Fibroblast of the aortic adventitia (primary cell): ENCODE measurements around the gene GPC4. TPM values are rescaled to one million over a fixed set of nuclear protein-coding genes. Genes with fewer than 3 reads are reported as not detected.

Experiments
- DNase-seq: peaks from one replicate; pipeline ENCODE4 v3.0.0-alpha.2; 2010; ENCODE audit warnings: low read depth
- H3K4me3 ChIP-seq: 2 replicates; pipeline ENCODE4 v1.5.1; 2011; ENCODE audit warnings: low read depth, mild to moderate bottlenecking, control low read depth, low read length, moderate library complexity
- CTCF ChIP-seq: IDR thresholded peaks from 2 replicates; pipeline ENCODE4 v1.5.1; 2011; ENCODE audit warnings: mild to moderate bottlenecking, low read length, control low read depth, inconsistent platforms; ENCODE audit not compliant: insufficient read depth
- total RNA-seq: library from RNA; depleted of rRNA; stranded (reverse); fragments of >200 nt; gene quantifications from 2 replicates; pipeline ENCODE4 v1.2.3, GENCODE V29; 2012; ENCODE audit warnings: low replicate concordance

GPC4 gene
- total RNA-seq, 1 donor: 0.54 TPM

DNA sequence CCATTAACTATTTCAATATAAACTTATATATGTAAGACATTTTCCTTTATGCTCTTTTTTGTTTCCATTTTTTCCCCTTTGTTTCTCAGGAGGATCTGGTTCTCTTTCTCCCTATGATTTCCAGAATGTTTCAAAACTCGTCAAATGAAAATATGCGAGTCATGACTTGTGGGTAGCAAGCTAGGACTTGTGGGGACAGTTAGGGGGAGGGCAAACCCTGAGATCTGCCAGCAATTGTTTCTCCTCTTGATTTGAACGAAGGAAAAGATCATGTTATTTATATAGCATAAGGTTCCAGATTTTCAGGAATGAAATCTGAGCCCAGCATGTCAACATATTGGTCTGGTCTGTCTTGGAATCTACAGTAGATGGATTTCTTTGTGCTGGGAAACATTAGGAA, 28.9 kb upstream of the GPC4 start:
- no peak overlapping the region for H3K4me3 ChIP-seq
- peak; percentile 11 for DNase-seq
- no peak for TF ChIP-seq CTCF

DNA sequence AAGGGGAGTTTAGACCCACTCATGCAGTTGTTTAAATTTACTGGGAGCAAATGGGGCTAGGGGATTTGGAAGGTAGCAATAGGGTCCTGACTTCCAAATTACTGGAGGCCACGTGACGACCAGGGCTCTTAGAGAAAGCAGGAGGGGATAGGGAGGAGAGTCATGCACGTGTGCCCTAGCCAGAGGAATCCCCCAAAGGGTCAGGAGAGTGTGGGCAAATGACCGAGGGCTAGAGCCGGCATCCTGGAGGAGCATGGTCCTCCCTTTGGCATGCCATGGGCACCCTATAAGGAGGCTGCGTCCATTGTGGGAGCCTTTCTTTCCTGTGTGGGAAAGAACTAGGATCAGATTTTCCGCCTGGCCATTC, 25.5 kb upstream of the GPC4 start:
- TF ChIP-seq CTCF: no peak
- DNase-seq: no peak
- H3K4me3 ChIP-seq: no peak overlapping the region

DNA sequence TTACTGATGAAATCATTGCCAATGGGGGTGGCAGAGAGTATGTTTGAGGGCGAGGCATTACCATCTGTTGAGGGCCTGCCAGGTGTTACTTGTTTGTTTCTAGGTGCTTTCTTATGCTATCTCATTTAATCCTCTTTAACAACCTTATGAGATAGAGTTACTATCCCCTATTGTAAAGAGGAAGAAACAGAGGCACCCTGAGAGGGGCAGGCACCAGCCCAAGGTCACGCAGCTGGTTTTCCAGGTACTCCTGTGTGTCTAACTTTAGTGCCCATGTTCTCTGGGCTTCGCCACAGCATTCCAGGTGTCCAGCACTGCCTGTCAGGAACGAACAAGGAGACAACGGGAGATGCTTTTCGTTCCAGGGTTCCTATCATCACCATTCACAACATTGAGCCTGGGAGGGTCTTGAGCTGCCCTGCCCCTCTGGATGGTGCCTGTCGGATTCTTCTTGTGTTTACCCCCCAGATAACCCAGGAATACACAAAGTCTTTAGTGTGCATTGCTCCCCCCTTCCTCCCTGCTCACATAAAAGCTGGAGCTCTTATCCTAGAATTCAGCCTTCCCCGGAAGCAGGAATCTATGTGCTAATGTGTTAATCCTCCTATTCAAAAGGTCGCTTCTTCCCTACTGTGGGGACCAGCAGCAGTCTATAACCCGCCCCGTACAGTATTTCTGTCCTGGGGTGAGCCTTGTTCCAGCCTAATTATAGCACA, 24.9 kb upstream of the GPC4 start:
- no peak for TF ChIP-seq CTCF
- DNase-seq: no peak
- no peak overlapping the region for H3K4me3 ChIP-seq

DNA sequence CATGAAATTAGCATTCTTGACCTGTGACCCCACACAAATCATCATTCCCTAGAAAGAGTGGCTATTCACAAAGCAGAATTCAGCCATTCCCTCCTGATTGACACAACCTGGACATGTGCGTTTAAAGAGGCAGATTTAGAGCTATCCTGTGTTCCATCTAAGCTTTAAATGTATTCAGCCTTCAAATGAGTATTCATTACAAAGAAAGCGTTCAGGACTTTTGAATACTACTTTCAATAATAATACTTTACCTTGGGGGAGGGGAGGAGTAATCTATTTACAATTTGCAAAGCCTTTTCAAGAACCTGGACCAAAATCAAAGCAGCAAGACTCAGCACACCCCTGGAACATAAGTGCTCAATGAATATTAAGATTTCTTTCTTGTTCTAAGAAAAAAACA, 22.5 kb upstream of the GPC4 start:
- H3K4me3 ChIP-seq: no peak overlapping the region
- DNase-seq: no peak
- TF ChIP-seq CTCF: no peak

GRCh38 chrX:133437356-133437755, 22.1 kb upstream of the GPC4 start:
- TF ChIP-seq CTCF: no peak
- no peak overlapping the region for H3K4me3 ChIP-seq
- no peak for DNase-seq

GRCh38 chrX:133435544-133436124, 20.3 kb upstream of the GPC4 start:
- DNase-seq: no peak
- no peak overlapping the region for H3K4me3 ChIP-seq
- no peak for TF ChIP-seq CTCF

DNA sequence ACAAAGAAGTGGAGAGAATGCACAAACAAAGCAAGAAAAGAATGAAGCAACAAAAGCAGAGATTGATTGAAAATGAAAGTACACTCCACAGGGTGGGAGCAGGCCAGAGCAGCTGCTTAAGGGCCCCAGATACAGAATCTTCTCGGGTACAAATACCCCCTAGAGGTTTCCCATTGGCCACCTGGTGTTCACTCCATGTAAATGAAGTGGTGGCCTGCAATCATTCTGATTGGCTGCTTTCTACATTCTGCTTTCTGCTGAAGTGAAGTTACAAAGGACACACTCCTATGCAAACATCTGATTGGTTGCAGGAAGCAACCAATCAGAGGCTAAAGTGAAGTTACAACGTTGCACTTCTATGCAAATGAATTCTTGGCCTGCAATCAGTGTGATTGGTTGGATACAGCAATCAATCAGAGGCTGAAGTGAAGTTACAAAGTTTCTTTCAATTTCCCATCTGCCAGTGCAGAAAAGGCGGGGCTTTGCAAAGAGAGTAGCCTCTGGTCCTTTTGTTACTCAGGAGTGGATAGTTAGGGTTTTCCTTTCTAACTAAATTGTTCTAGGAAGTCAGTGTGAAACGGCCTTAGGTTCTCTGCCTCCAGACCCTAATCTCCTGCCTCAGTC, 19.0 kb upstream of the GPC4 start:
- H3K4me3 ChIP-seq: no peak overlapping the region
- TF ChIP-seq CTCF: no peak
- DNase-seq: no peak
